GM12878 (cell line): ENCODE data around the gene GRPEL2. TPM values are rescaled to one million over a fixed set of nuclear protein-coding genes. Genes with fewer than 3 reads are reported as not detected.

ENCODE experiments used
- ATAC-seq: fragments of 200-7000 bp; cut with Tn5 transposase; 3 replicates; pipeline ENCODE4 v1.9.1; 2020; ENCODE audit warnings: mild to moderate bottlenecking, moderate library complexity
- BruUV-seq: library from RNA; stranded (reverse); fragments of 400-500 nt; replicated peaks from 2 replicates; lab custom pipeline; 2021; lab: Mats Ljungman, UMichigan
- CTCF ChIA-PET: fragments of 300-600 bp; sonication (Branson Sonifier 250); formaldehyde crosslinking; extraction: SDS; loops from one replicate; lab custom pipeline; 2021; ENCODE audit warnings: inconsistent platforms; lab: Yijun Ruan, JAX
- POLR2A ChIA-PET: fragments of 350-600 bp; formaldehyde crosslinking; extraction: SDS; loops from one replicate; lab custom pipeline; 2021; ENCODE audit warnings: inconsistent platforms; lab: Charles Lee
- RAD21 ChIA-PET: fragments of 300-600 bp; sonication (Branson Sonifier 250); formaldehyde crosslinking; loops from one replicate; lab custom pipeline; 2023; ENCODE audit warnings: antibody characterized with exemption; ENCODE audit not compliant: unreplicated experiment; lab: Charles Lee
- SMC1A ChIA-PET: fragments of 300-600 bp; sonication (Branson Sonifier 250); formaldehyde crosslinking; loops from one replicate; lab custom pipeline; 2023; ENCODE audit not compliant: unreplicated experiment, uncharacterized antibody; lab: Charles Lee
- DNase-seq: peaks from one replicate; pipeline ENCODE4 v3.0.0-alpha.2; 2011; ENCODE audit warnings: low read depth, low spot score
- FAIRE-seq: peaks from 3 replicates; lab custom pipeline; 2011; peaks lifted over from hg19 to GRCh38; lab: Jason Lieb, UNC
- H2AFZ ChIP-seq: 2 replicates; pipeline ENCODE4 v1.6.0; 2011; ENCODE audit warnings: low read depth, low read length, control low read depth; ENCODE audit not compliant: control insufficient read depth
- H3K27ac ChIP-seq: 2 replicates; pipeline ENCODE4 v1.5.1; 2011; ENCODE audit warnings: control low read depth; ENCODE audit not compliant: control insufficient read depth, insufficient read depth
- H3K27me3 ChIP-seq, 2 experiments: replicated peaks in 1 of 2; 2 replicates each; pipeline versions ENCODE4 v1.6.0 to v1.6.1; 2011; ENCODE audit warnings: low read length in 1 of 2; ENCODE audit not compliant: control insufficient read depth in 2 of 2, insufficient read depth in 2 of 2
- H3K36me3 ChIP-seq, 2 experiments: 2 replicates each; pipeline ENCODE4 v1.5.1; 2011; ENCODE audit warnings: low read length in 1 of 2; ENCODE audit not compliant: control insufficient read depth in 2 of 2, insufficient read depth in 2 of 2
- H3K4me1 ChIP-seq: 2 replicates; pipeline ENCODE4 v1.6.1; 2011; ENCODE audit warnings: mild to moderate bottlenecking, low read length, moderate library complexity, mixed read lengths; ENCODE audit not compliant: control insufficient read depth, insufficient read depth
- H3K4me2 ChIP-seq: 2 replicates; pipeline ENCODE4 v1.6.0; 2011; ENCODE audit warnings: control low read depth; ENCODE audit not compliant: control insufficient read depth, insufficient read depth
- H3K4me3 ChIP-seq: fragments of 200-600 bp; sonication (generic); 2 replicates; pipeline ENCODE4 v1.5.1; 2016
- H3K79me2 ChIP-seq: 2 replicates; pipeline ENCODE4 v1.6.0; 2011; ENCODE audit warnings: low read length; ENCODE audit not compliant: control insufficient read depth, insufficient read depth
- H3K9ac ChIP-seq: 2 replicates; pipeline ENCODE4 v1.8.0; 2011; ENCODE audit warnings: low read length, control low read depth, mixed read lengths; ENCODE audit not compliant: control insufficient read depth, insufficient read depth
- H3K9me3 ChIP-seq: replicated peaks from 3 replicates; pipeline ENCODE4 v1.5.1; 2011; ENCODE audit warnings: mild to moderate bottlenecking, low read length; ENCODE audit not compliant: control insufficient read depth, insufficient read depth
- H4K20me1 ChIP-seq: 2 replicates; pipeline ENCODE4 v1.6.0; 2011; ENCODE audit not compliant: control insufficient read depth, insufficient read depth
- EGR1 ChIP-seq, 2 experiments: IDR thresholded peaks; 1 replicate in 1 of 2; 2 replicates in 1 of 2; pipeline ENCODE4 v1.6.1; 2011 to 2012; ENCODE audit warnings: low read depth in 2 of 2, low read length in 2 of 2, borderline replicate concordance in 1 of 2, mild to moderate bottlenecking in 1 of 2, moderate library complexity in 1 of 2
- FOXM1 ChIP-seq: IDR thresholded peaks from 2 replicates; pipeline ENCODE4 v1.6.1; 2012; ENCODE audit warnings: low read depth, mild to moderate bottlenecking, inconsistent platforms, low read length, moderate library complexity
- IRF3 ChIP-seq: fragments of 450-650 bp; IDR thresholded peaks from 2 replicates; pipeline ENCODE4 v1.6.1; 2014; ENCODE audit warnings: mild to moderate bottlenecking
- NFIC ChIP-seq: IDR thresholded peaks from 2 replicates; pipeline ENCODE4 v1.6.1; 2012; ENCODE audit warnings: low read depth, mild to moderate bottlenecking, inconsistent platforms, low read length, moderate library complexity
- NFXL1 ChIP-seq: fragments of 450-650 bp; IDR thresholded peaks from 2 replicates; pipeline ENCODE4 v1.6.1; 2017; ENCODE audit warnings: antibody characterized with exemption, mild to moderate bottlenecking, borderline replicate concordance
- NFYA ChIP-seq: IDR thresholded peaks from 2 replicates; pipeline ENCODE4 v1.6.1; 2011; ENCODE audit warnings: low read depth, mild to moderate bottlenecking, low read length, improper control_type of control experiment, borderline replicate concordance
- POLR2AphosphoS5 ChIP-seq: IDR thresholded peaks from 2 replicates; pipeline ENCODE4 v1.6.1; 2011; ENCODE audit warnings: mild to moderate bottlenecking, low read length, inconsistent platforms
- RUNX3 ChIP-seq: IDR thresholded peaks from 2 replicates; pipeline ENCODE4 v1.6.1; 2012; ENCODE audit warnings: low read length, inconsistent platforms
- SUZ12 ChIP-seq: fragments of 200-600 bp; sonication (generic); IDR thresholded peaks from one replicate; pipeline ENCODE4 v1.6.1; 2018; ENCODE audit warnings: antibody characterized with exemption, mild to moderate bottlenecking; ENCODE audit not compliant: unreplicated experiment
- WGBS: methylation state at CpG from one replicate; pipeline ENCODE4 v1.1.6; 2016; ENCODE audit warnings: low lambda C conversion rate; ENCODE audit not compliant: insufficient replicate concordance, insufficient coverage; ENCODE audit errors: missing lambda C conversion rate; 5-methylcytosine and 5-hydroxymethylcytosine counted together
- in situ Hi-C: fragments of 300-500 bp; cut with MboI; formaldehyde crosslinking; loops from 9 replicates; pipeline ENCODE4 v1.14.3; 2018; ENCODE audit warnings: mixed read lengths
- intact Hi-C: fragments of 100-400 bp; cut with micrococcal nuclease; formaldehyde crosslinking; loops from one replicate; pipeline ENCODE4 v1.14.2; 2022; ENCODE audit not compliant: unreplicated experiment
- polyA plus RNA-seq, 11 experiments: library from polyadenylated mRNA; depleted of rRNA in 4 of 11; unstranded in 6 of 11; stranded (reverse) in 5 of 11; fragments of >200 nt; fragmentation: Nextera tagmentation in 4 of 11; fragmentation: Illumina TruSeq in 1 of 11; extraction: Ambion mirVana in 4 of 11; extraction: Trizol in 1 of 11; gene quantifications; 1 replicate in 1 of 11; 2 replicates in 10 of 11; pipeline versions ENCODE4 v1.2.1 to v1.2.3, GENCODE V29; 2011 to 2016; ENCODE audit warnings: inconsistent platforms in 2 of 11, missing spikeins in 2 of 11, low read depth in 1 of 11
- total RNA-seq, 4 experiments: library from RNA; depleted of rRNA in 3 of 4; stranded (reverse); fragments of >200 nt in 3 of 4; fragmentation: Illumina TruSeq in 1 of 4; extraction: Trizol in 1 of 4; gene quantifications; 2 replicates each; pipeline versions ENCODE4 v1.2.1 to v1.2.3, GENCODE V29; 2013 to 2021

The GRPEL2 gene
- total and polyA plus RNA-seq, 10 of the 15 experiments (the other 5 are each of a cell fraction or from before 2014, with no cell fraction given), result 4.4 to 20.2 (median 14.1) TPM

- intact Hi-C loops (no loop called here), in situ Hi-C loops (no loop called here)
- Histone ChIP-seq H3K27me3 (no peaks in the 10 kb centered on the region), H3K36me3 (no peaks in the 10 kb centered on the region), H2AFZ (no peak overlapping the region), H3K9ac (no peak overlapping the region), H3K4me3 (no peak overlapping the region), H3K4me1 (no peaks in the 10 kb centered on the region), H3K9me3 (no peaks in the 10 kb centered on the region; the same call in 2 of the 3 replicates), H3K79me2 (no peaks in the 10 kb centered on the region), H4K20me1 (no peaks in the 10 kb centered on the region), H3K4me2 (no peak overlapping the region), H3K27ac (no peak overlapping the region)
- BruUV-seq, result no TSS peak
- 80% methylated on average over 5 of the region's 5 CpGs for WGBS
- ATAC-seq (no peak), FAIRE-seq (no peak), DNase-seq (no peak)
- ChIA-PET SMC1A (no interaction called here), CTCF (interaction anchor here (1.2 to 5.0 kb wide), 3 partner anchors 16 to 46 kb away, joined by 5 to 36 read pairs (median 6); no protein-coding TSS in a partner anchor), RAD21 (interaction anchor here (0.8 kb wide), 1 partner anchor 43 kb away, joined by 3 read pairs; no protein-coding TSS in a partner anchor), POLR2A (interaction anchor here (0.9 kb wide), 1 partner anchor 32 kb away, joined by 3 read pairs; the partner anchor contains the start of gene PCYOX1L)
- TF ChIP-seq POLR2AphosphoS5 (no peak), IRF3 (no peak), NFYA (no peak), NFXL1 (no peak), EGR1 (IDR thresholded peaks at IDR 0.05; ENCODE audit: borderline replicate concordance in 1 of 2, low read depth in 2 of 2, low read length in 2 of 2) (no peak), NFIC (no peak), SUZ12 (no peak), FOXM1 (no peak), RUNX3 (no peak)
These were observed 19.4 kb upstream of the GRPEL2 start for GRCh38 chr5:149325894-149326293.
